Endothelial cell of umbilical vein (primary cell): ENCODE data around the gene PFN3. TPM values are rescaled to one million over a fixed set of nuclear protein-coding genes. Genes with fewer than 3 reads are reported as not detected.
"Not testable (repeated sequence)": the region's sequence is repeated elsewhere in the genome, so short reads cannot be mapped to it uniquely, and the experiment has no call there.

Experiments used
- BruUV-seq: library from RNA; stranded (reverse); fragments of 400-500 nt; replicated peaks from 2 replicates; lab custom pipeline; 2021; lab: Mats Ljungman, UMichigan
- CTCF ChIA-PET: fragments of 300-600, 350-600 bp; sonication (Branson Sonifier 250); formaldehyde crosslinking; loops from one replicate; lab custom pipeline; 2021; ENCODE audit warnings: antibody characterized with exemption, inconsistent platforms; lab: Charles Lee
- POLR2A ChIA-PET: fragments of 300-600, 350-600 bp; sonication (Branson Sonifier 250); formaldehyde crosslinking; loops from one replicate; lab custom pipeline; 2021; ENCODE audit warnings: antibody characterized with exemption, inconsistent platforms; lab: Charles Lee
- DNase-seq: peaks from one replicate; pipeline ENCODE4 v3.0.0-alpha.2; 2011; ENCODE audit warnings: low read depth, low spot score
- FAIRE-seq: peaks from 2 replicates; lab custom pipeline; 2011; peaks lifted over from hg19 to GRCh38; lab: Jason Lieb, UNC
- H2AFZ ChIP-seq: 2 replicates; pipeline ENCODE4 v1.6.0; 2012; ENCODE audit warnings: low read depth, low read length, control low read depth, inconsistent platforms
- H3K27ac ChIP-seq: 2 replicates; pipeline ENCODE4 v1.5.1; 2011; ENCODE audit warnings: low read depth, mild to moderate bottlenecking, control low read depth, low read length, moderate library complexity; ENCODE audit not compliant: insufficient read depth
- H3K27me3 ChIP-seq, 2 experiments: 2 replicates each; pipeline versions ENCODE4 v1.6.0 to v1.6.1; 2011; ENCODE audit warnings: low read length in 2 of 2, mixed read lengths in 1 of 2; ENCODE audit not compliant: control insufficient read depth in 2 of 2, insufficient read depth in 2 of 2
- H3K36me3 ChIP-seq, 2 experiments: 2 replicates in 1 of 2; 3 replicates in 1 of 2; pipeline ENCODE4 v1.5.1; 2011; ENCODE audit warnings: low read length in 2 of 2, mild to moderate bottlenecking in 1 of 2, moderate library complexity in 1 of 2; ENCODE audit not compliant: control insufficient read depth in 2 of 2, insufficient read depth in 2 of 2; ENCODE audit errors: extremely low read depth in 1 of 2
- H3K4me1 ChIP-seq: 3 replicates; pipeline ENCODE4 v1.5.1; 2011; ENCODE audit warnings: mild to moderate bottlenecking, low read length; ENCODE audit not compliant: control insufficient read depth, insufficient read depth; ENCODE audit errors: extremely low read depth
- H3K4me2 ChIP-seq: 2 replicates; pipeline ENCODE4 v1.6.1; 2011; ENCODE audit warnings: low read length, control low read depth, mixed read lengths; ENCODE audit not compliant: insufficient read depth
- H3K4me3 ChIP-seq, 3 experiments: fragments of 200-600 bp in 1 of 3; sonication (generic), shearing (Covaris generic) in 1 of 3; replicated peaks in 1 of 3; 2 replicates each; pipeline ENCODE4 v1.5.1; 2011 to 2016; ENCODE audit warnings: control low read depth in 3 of 3, low read length in 3 of 3, mild to moderate bottlenecking in 2 of 3, inconsistent platforms in 1 of 3, low read depth in 1 of 3, moderate library complexity in 1 of 3; ENCODE audit not compliant: insufficient read depth in 1 of 3
- H3K79me2 ChIP-seq: 2 replicates; pipeline ENCODE4 v1.6.0; 2012; ENCODE audit warnings: low read length, inconsistent platforms; ENCODE audit not compliant: control insufficient read depth, insufficient read depth
- H3K9ac ChIP-seq: replicated peaks from 2 replicates; pipeline ENCODE3; 2011; ENCODE audit warnings: low read length, control low read depth; ENCODE audit not compliant: insufficient read depth; ENCODE audit errors: extremely low read depth
- H3K9me1 ChIP-seq: replicated peaks from 3 replicates; pipeline ENCODE4 v1.6.0; 2011; ENCODE audit warnings: mild to moderate bottlenecking, low read length; ENCODE audit not compliant: control insufficient read depth, insufficient read depth; ENCODE audit errors: extremely low read depth
- H3K9me3 ChIP-seq: replicated peaks from 2 replicates; pipeline ENCODE4 v1.5.1; 2012; ENCODE audit warnings: low read length, inconsistent platforms; ENCODE audit not compliant: control insufficient read depth, insufficient read depth
- H4K20me1 ChIP-seq: replicated peaks from 2 replicates; pipeline ENCODE3; 2011; ENCODE audit warnings: mild to moderate bottlenecking, low read length; ENCODE audit not compliant: control insufficient read depth, insufficient read depth; ENCODE audit errors: extremely low read depth
- EZH2 ChIP-seq: IDR thresholded peaks from 2 replicates; pipeline ENCODE4 v1.6.1; 2012; ENCODE audit warnings: borderline replicate concordance, low read depth, mild to moderate bottlenecking, moderate library complexity, low read length, inconsistent platforms; ENCODE audit not compliant: severe bottlenecking
- JUN ChIP-seq: IDR thresholded peaks from 2 replicates; pipeline ENCODE4 v1.6.1; 2011; ENCODE audit warnings: borderline replicate concordance, low read depth; ENCODE audit not compliant: insufficient read length, insufficient read depth
- POLR2AphosphoS5 ChIP-seq: IDR thresholded peaks from 2 replicates; pipeline ENCODE4 v1.6.1; 2012; ENCODE audit warnings: low read depth, mild to moderate bottlenecking, control low read depth, low read length, moderate library complexity; ENCODE audit not compliant: insufficient read depth
- dilution Hi-C: fragments of 300-500 bp; cut with MboI; formaldehyde crosslinking; loops from one replicate; pipeline ENCODE4 v1.15.0; 2019; ENCODE audit warnings: low sequenced_read_pairs; ENCODE audit not compliant: extremely low pct_ligation_motif_present
- intact Hi-C: fragments of 100-400 bp; cut with micrococcal nuclease; formaldehyde crosslinking; loops from one replicate; pipeline ENCODE4 v1.10.0; 2022
- polyA plus RNA-seq, 4 experiments: library from polyadenylated mRNA; depleted of rRNA in 3 of 4; stranded (reverse) in 3 of 4; unstranded in 1 of 4; fragments of >200 nt; gene quantifications; 2 replicates each; pipeline versions ENCODE4 v1.2.1 to v1.2.3, GENCODE V29; 2011 to 2012; ENCODE audit warnings: missing spikeins in 1 of 4
- total RNA-seq: library from RNA; stranded (reverse); gene quantifications from 2 replicates; pipeline ENCODE4 v1.2.3, GENCODE V29; 2021
- TF ChIP-seq, protein P1 (sequence below), 2 donors: IDR thresholded peaks; 1 replicate in 1 of 2; 2 replicates in 1 of 2; pipeline ENCODE4 v1.5.1; 2011; ENCODE audit warnings: low read length in 2 of 2, mild to moderate bottlenecking in 2 of 2, moderate library complexity in 2 of 2, control low read depth in 1 of 2, inconsistent platforms in 1 of 2, low read depth in 1 of 2; ENCODE audit not compliant: insufficient read depth in 1 of 2; ENCODE audit errors: extremely low read depth in 1 of 2

PFN3 gene
- total and polyA plus RNA-seq, 2 donors (not counting 3 experiments of a cell fraction or from before 2014, with no cell fraction given), result not detected

DNA sequence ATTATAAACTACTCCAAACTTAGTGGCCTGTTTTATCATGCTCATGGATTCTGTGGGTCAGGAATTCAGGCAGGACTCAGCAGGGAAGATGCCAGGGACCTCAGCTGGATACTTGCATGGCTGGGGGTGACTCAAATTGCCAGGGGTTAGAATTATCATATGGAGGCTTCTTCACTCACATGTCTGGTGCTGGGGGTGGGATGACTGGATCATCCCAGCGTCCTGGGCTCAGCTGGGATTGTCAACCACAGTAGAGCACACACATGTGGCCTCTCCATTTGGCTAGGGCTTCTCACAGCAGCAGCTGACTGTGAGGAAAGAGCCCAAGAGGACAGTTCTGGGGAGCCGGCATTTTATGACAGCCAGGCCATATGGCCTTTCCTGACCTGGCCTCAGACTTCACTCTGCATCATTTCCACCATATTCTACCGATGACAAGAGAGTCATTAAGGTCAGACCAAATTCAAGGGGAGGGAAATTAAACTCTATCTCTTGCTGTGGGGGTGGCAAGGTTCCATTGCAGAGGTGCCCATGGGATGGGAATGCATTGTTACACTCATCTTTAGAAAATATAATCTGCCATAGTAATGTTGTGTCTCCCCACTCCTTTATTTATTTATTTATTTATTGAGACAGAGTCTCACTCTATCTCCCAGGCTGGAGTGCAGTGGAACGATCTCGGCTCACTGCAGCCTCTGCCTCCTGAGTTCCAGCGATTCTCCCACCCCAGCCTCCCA is 20.8 kb upstream of the PFN3 start:
- Histone ChIP-seq H2AFZ (no peak overlapping the region), H3K9me1 (no peaks in the 10 kb centered on the region), H3K36me3 (no peaks in the 10 kb centered on the region), H3K4me2 (no peak overlapping the region), H3K79me2 (no peaks in the 10 kb centered on the region), H3K9me3 (no peaks in the 10 kb centered on the region), H3K27me3 (no peaks in the 10 kb centered on the region), H3K9ac (no peak overlapping the region), H3K4me1 (peaks cover 6% of the 10 kb centered on the region), H3K27ac (no peak overlapping the region), H3K4me3 (no peak overlapping the region), H4K20me1 (no peaks in the 10 kb centered on the region)
- BruUV-seq, result no TSS peak
- TF ChIP-seq EZH2 (no peak), JUN (no peak), POLR2AphosphoS5 (no peak)
- TF ChIP-seq, protein P1, sequence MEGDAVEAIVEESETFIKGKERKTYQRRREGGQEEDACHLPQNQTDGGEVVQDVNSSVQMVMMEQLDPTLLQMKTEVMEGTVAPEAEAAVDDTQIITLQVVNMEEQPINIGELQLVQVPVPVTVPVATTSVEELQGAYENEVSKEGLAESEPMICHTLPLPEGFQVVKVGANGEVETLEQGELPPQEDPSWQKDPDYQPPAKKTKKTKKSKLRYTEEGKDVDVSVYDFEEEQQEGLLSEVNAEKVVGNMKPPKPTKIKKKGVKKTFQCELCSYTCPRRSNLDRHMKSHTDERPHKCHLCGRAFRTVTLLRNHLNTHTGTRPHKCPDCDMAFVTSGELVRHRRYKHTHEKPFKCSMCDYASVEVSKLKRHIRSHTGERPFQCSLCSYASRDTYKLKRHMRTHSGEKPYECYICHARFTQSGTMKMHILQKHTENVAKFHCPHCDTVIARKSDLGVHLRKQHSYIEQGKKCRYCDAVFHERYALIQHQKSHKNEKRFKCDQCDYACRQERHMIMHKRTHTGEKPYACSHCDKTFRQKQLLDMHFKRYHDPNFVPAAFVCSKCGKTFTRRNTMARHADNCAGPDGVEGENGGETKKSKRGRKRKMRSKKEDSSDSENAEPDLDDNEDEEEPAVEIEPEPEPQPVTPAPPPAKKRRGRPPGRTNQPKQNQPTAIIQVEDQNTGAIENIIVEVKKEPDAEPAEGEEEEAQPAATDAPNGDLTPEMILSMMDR (IDR thresholded peaks at IDR 0.05; ENCODE audit: extremely low read depth in 1 of 2, insufficient read depth in 1 of 2, low read depth in 1 of 2, low read length in 2 of 2), result no peak
- no peak for FAIRE-seq
- dilution Hi-C loops (no loop called here), intact Hi-C loops (no loop called here)
- ChIA-PET POLR2A (no interaction called here), CTCF (interaction anchor here (0.9 kb wide), 1 partner anchor 12 kb away, joined by 3 read pairs; the partner anchor contains the start of gene F12)
- DNase-seq, result no peak

DNA sequence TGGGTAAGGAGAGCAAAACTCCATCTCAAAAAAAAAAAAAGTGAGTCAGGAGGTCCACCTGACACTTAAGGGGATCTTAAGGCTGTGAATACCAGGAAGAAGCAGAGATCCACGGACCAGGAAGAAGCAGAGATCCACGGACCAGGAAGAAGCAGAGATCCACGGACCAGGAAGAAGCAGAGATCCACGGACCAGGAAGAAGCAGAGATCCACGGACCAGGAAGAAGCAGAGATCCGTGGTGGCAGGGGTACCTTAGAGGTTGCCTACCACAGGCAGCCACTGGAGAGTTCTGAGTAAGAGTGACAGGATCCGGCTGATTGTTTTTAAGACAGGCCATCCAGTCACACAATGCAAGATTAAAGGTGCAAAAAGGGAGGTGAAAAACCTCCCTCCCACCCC is 20.0 kb upstream of the PFN3 start:
- H3K9me3 ChIP-seq, H3K27me3 ChIP-seq, H3K9ac ChIP-seq, H2AFZ ChIP-seq, POLR2A ChIA-PET, FAIRE-seq, dilution Hi-C loops, intact Hi-C loops, H3K27ac ChIP-seq, DNase-seq, H3K4me2 ChIP-seq, H4K20me1 ChIP-seq, H3K79me2 ChIP-seq, CTCF ChIA-PET, H3K4me1 ChIP-seq, H3K9me1 ChIP-seq, BruUV-seq, H3K4me3 ChIP-seq, H3K36me3 ChIP-seq: not testable (repeated sequence)
